Measurements from ENCODE around the gene DDX5. TPM values are rescaled to one million over a fixed set of nuclear protein-coding genes. Genes with fewer than 3 reads are reported as not detected.

The DDX5 gene
- polyA plus RNA-seq, 2 of the 4 experiments (the other 2 are of a cell fraction): 841 to 1,011 TPM

GRCh38 chr17:64498308-64499203, 7.5 kb downstream of the DDX5 start:
- 72% methylated on average over 7 of the region's 7 CpGs for WGBS (ENCODE audit: missing lambda C conversion rate)
- CTCF ChIA-PET: interaction anchor here (0.6 to 12.8 kb wide), 7 partner anchors 8 to 185 kb away, joined by 3 to 300 read pairs (median 4); partner anchors contain the start of genes CEP95 and DDX5
- no peak for FAIRE-seq
- TF ChIP-seq RARB (CRISPR knock-in tag; IDR thresholded peaks at IDR 0.05) (peak; percentile 94), CBX8 (IDR thresholded peaks at IDR 0.05) (no peak), HES2 (IDR thresholded peaks at IDR 0.05) (no peak), EHF (CRISPR knock-in tag; IDR thresholded peaks at IDR 0.05) (0 out of 2 replicates have a peak, but pooled peaks have one; percentile 63), HMGXB4 (CRISPR knock-in tag; IDR thresholded peaks at IDR 0.05; ENCODE audit: borderline replicate concordance) (peak; percentile 90), TFCP2L1 (CRISPR knock-in tag; IDR thresholded peaks at IDR 0.05) (peak; percentile 97), ZSCAN20 (CRISPR knock-in tag; IDR thresholded peaks at IDR 0.05) (0 out of 2 replicates have a peak, but pooled peaks have one; percentile 19), HOXB5 (CRISPR knock-in tag; IDR thresholded peaks at IDR 0.05) (no peak; the same call in none of the 2 replicates), TP53 (CRISPR knock-in tag; IDR thresholded peaks at IDR 0.05) (peak; percentile 98), JUN (IDR thresholded peaks at IDR 0.05) (no peak; a peak in 1 of 5 replicates), HOXA7 (CRISPR knock-in tag; IDR thresholded peaks at IDR 0.05) (peak; percentile 98), BCL3 (IDR thresholded peaks at IDR 0.05) (0 out of 3 replicates have a peak, but pooled peaks have one; percentile 18), SMC3 (IDR thresholded peaks at IDR 0.05) (no peak), ZFP36 (IDR thresholded peaks at IDR 0.05; ENCODE audit: borderline replicate concordance, partially characterized antibody) (no peak), CHD2 (IDR thresholded peaks at IDR 0.05; ENCODE audit: low read length, partially characterized antibody) (peak; percentile 41), RCOR1 (IDR thresholded peaks at IDR 0.05; ENCODE audit: low read depth, low read length) (no peak), PBX3 (IDR thresholded peaks at IDR 0.05) (no peak), GATA3 (IDR thresholded peaks at IDR 0.05; ENCODE audit: borderline replicate concordance) (no peak), FOSL2 (IDR thresholded peaks at IDR 0.05) (no peak), FOSL2 (CRISPR knock-in tag; IDR thresholded peaks at IDR 0.05) (peak; percentile 3), RNF2 (IDR thresholded peaks at IDR 0.05; ENCODE audit: borderline replicate concordance, low read depth) (no peak), RFX5 (IDR thresholded peaks at IDR 0.05) (no peak), HDAC2 (IDR thresholded peaks at IDR 0.05) (no peak), POLR2AphosphoS2 (conservative IDR thresholded peaks at IDR 0.05; ENCODE audit: low read length) (peak; percentile 99), FOXS1 (CRISPR knock-in tag; IDR thresholded peaks at IDR 0.05) (no peak), MYC (IDR thresholded peaks at IDR 0.05; ENCODE audit: borderline replicate concordance, low read length) (no peak), ELK1 (IDR thresholded peaks at IDR 0.05; ENCODE audit: low read depth, low read length) (no peak), USF2 (IDR thresholded peaks at IDR 0.05) (no peak), REST (IDR thresholded peaks at IDR 0.05) (peak; percentile 55; the same call in 1 of the 2 replicates), FOSB (CRISPR knock-in tag; IDR thresholded peaks at IDR 0.05) (peak; percentile 95)

More at GRCh38 chr17:64498308-64499203, 7.5 kb downstream of the DDX5 start:
- H3K27ac ChIP-seq: no peak overlapping the region
- POLR2A ChIA-PET: interaction anchor here (0.8 to 3.3 kb wide), 4 partner anchors 8 to 148 kb away, joined by 3 to 132 read pairs (median 6); partner anchors contain the start of genes CEP95 and DDX5
- ATAC-seq (no peak), DNase-seq (ENCODE audit: low read depth in 1 of 2, low spot score in 1 of 2) (no peak)
- H3K4me2 ChIP-seq: peak overlapping the region; percentile 86; the same call in 2 of the 3 replicates
- no peak overlapping the region for H3K4me3 ChIP-seq
- H3K9me3 ChIP-seq: no peaks in the 10 kb centered on the region
- H3K4me1 ChIP-seq: peaks cover 71% of the 10 kb centered on the region

Measured in A549 (cell line).